Caki2 (cell line): ENCODE data around the gene BLVRA. TPM values are rescaled to one million over a fixed set of nuclear protein-coding genes. Genes with fewer than 3 reads are reported as not detected.
"Not testable (repeated sequence)": the region's sequence is repeated elsewhere in the genome, so short reads cannot be mapped to it uniquely, and the experiment has no call there.

Experiments
- DNase-seq: peaks from one replicate; pipeline ENCODE4 v3.0.0-alpha.2; 2015; ENCODE audit warnings: low read depth
- in situ Hi-C: cut with HindIII; loops from 2 replicates; pipeline ENCODE4 v1.10.0; 2016; ENCODE audit warnings: low sequenced_read_pairs, low pct_unique_long_range_greater_than_20kb, mixed read lengths
- total RNA-seq: library from RNA; depleted of rRNA; stranded (reverse); fragments of >200 nt; shearing (Covaris generic); gene quantifications from 2 replicates; pipeline ENCODE4 v1.2.3, GENCODE V29; 2014; ENCODE audit warnings: low replicate concordance

BLVRA gene
- total RNA-seq, 1 experiment from 2014 or later, result 98.2 TPM

DNA sequence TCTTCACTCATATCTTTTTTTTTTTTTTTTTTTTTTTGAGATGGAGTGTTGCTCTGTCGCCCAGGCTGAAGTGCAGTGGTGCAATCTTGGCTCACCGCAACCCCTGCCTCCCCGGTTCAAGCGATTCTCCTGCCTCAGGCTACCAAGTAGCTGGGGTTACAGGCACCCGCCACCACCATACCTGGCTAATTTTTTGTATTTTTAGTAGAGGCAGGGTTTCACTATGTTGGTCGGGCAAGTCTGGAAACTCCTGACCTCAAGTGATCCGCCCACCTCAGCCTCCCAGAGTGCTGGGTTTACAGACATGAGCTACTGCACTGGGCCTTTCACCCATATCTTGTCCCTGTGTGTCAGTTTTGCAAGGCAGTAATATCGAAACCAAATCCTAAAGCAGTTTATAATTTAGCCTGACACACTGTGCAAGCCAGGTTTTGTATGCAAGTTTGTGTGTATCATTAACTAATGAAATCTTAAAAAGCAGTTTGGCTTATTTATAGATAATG lies 26.2 kb downstream of the BLVRA start:
- in situ Hi-C loops, DNase-seq: not testable (repeated sequence)

DNA sequence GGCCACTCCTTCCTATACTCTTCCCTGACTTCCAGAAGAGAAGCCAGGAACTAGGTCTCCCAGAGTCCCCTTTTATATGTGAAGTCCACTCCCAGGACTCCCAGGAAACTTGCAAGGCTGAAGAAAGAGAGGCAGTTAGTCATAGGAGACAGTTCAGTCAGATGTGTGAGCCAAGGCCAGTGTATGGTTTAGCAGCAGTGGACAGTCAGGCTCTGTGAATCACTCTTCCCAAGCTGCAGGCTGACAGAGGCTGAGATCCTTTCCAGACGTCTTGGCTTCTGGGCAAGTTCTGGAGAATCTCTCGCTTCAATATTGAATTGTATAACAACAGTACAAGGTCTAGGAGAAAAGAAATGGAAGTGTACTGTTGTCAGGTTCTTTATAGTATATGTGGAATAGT lies 26.9 kb downstream of the BLVRA start:
- DNase-seq, result peak; percentile 39
- in situ Hi-C loops, result no loop called here

DNA sequence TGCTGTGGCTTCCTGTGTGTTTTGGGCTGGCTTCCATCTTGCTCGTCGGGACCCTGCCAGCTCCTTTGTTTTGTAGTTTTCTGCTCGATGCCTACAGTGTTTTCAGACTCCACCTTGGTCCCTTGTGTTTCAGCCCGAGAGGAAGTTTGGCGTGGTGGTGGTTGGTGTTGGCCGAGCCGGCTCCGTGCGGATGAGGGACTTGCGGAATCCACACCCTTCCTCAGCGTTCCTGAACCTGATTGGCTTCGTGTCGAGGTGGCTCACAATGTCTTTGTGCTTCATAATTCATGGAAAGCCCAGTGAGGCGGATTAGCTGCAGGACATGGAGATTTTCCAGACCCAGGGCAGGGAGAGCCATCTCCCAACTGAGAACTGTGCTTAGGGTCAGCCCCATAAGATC lies 29.3 kb downstream of the BLVRA start:
- in situ Hi-C loops, result no loop called here
- DNase-seq, result no peak

DNA sequence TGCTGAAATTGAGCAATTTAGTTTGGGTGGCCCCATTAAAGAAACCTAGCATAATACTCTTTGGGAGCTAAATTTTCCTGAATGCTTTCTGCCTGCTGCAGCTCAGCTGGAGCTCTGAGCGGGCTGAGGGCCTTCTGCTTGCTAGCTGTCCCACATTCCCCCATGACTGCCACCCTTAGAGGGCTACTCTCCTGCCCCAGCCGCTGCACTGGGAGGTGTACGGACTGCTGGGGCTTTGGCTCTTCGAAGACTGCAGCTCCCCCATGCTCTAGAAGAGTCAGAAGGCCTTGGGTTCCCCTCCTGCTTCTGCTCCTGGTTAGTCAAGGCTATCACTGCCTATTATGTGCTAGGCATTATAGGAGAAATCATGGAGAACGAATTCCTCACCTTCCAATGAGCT lies 31.5 kb downstream of the BLVRA start:
- DNase-seq, result no peak
- in situ Hi-C loops, result no loop called here

DNA sequence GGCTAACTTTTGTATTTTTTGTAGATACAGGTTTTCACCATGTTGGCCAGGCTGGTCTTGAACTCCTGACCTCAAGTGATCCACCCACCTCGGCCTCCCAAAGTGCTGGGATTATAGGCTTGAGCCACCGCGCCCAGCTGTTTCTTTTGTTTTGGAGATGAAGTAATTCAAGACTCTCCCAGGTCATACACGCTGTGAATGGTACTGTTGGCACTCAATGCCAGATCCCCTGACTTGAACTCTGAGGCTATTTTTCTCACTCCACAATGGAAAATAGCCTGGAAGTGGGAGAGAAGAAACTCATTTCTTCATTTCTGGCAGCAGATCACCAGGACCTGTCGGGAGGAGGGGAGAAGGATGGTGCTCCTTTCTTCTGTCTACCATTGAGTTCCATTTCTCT lies 32.4 kb downstream of the BLVRA start:
- DNase-seq, result no peak
- in situ Hi-C loops, result no loop called here

DNA sequence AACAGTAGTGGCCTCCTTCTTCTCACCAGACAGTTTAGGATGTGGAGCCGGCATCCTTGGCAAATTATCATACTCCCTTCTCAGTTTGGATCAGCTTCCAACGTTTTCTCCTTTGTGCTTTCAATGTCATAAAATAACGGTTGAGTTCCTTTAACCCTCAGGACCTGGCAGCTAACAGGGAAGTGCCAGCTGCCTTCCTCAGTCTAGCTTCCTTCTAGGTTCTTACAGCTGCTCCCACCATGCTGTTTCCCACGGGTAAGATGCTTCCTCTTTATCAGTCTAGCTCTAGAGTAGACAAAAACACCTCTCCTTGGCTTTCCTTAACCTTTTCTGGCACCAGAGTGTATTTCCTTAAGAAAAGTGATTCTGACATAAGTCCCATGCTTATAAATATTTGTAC lies 33.2 kb downstream of the BLVRA start:
- in situ Hi-C loops, result no loop called here

DNA sequence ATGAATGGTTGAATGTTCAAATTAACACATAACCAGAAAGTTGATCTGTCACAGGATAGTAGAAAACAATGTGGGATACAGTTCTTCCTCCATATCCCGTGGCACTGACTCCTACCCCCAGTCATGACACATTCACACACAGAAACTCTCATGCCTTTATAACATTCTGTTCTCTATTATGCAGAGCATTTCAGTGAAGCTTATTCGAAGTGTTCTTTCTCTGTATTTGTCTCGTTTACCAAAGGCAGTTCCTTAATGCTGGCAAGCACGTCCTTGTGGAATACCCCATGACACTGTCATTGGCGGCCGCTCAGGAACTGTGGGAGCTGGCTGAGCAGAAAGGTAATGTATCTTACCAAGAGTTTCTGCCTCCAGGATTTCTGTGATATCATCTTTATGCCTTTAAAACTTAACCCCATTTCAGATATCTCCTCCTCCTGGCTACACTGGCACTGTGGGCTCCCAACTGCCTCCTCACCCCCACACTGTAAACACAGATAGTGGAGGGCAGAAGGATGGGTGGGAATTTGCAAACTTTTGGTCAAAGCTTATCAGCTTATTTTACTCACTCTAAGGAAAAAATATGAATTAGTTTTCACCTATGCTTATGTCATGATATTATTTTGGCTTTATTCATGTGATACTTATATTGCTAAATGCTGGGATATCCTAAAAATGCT lies 34.1 kb downstream of the BLVRA start:
- in situ Hi-C loops, result no loop called here
- DNase-seq, result no peak

More for the DNA sequence above, 33.2 kb downstream of the BLVRA start:
- DNase-seq, result no peak

DNA sequence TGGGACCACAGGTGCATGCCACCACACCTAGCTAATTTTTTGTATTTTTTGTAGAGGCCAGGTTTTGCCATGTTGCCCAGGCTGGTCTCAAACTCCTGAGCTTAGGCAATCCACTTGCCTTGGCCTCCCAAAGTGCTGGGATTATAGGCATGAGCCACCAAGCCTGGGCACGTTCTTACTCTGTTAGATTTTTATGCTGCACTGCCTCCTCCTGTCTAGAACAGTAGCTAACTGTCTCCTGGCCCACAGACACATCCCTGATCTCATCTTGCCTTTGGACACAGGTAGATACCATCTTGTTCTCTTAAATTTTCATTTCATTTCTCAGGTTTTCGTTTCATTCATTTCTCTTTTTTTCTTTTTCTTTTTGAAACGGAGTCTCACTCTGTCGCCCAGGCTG lies 41.1 kb downstream of the BLVRA start:
- in situ Hi-C loops, result no loop called here
- no peak for DNase-seq

DNA sequence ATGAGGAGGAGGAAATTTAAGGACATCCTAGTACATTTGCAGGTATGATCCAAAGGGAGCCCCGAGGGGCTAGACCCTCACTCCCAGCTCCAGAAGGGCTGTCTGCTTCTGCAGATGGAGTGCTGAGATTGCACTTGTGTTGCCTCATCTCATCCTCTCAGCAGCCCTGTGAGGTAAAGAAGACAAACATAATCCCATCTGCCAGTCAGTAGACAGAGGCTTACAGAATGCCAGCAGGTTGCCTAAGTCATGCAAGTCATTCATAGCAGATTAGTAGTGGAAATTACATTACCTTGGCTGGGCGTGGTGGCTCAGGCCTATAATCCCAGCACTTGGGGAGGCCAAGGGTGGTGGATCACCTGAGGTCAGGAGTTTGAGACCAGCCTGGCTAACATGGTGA lies 45.4 kb downstream of the BLVRA start:
- in situ Hi-C loops, result no loop called here
- no peak for DNase-seq

DNA sequence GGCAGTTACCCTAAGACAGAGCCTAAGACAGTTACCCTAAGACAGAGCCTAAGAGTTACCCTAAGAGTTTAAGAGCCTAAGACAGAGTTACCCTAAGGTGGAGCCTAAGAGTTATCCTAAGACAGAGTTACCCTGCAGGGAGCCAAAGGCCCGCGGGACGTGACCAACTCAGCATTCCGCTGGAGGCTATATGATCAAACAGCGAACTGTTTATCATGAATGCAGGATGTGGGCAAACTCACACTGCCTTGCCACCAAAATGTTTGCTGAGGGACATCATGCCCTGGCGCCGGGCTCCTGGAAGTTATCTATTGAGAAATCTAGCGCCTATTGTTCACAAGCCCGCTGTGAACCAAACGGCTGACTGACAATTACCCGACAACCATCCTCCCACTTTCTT lies 49.9 kb downstream of the BLVRA start:
- DNase-seq, result no peak
- in situ Hi-C loops, result no loop called here

DNA sequence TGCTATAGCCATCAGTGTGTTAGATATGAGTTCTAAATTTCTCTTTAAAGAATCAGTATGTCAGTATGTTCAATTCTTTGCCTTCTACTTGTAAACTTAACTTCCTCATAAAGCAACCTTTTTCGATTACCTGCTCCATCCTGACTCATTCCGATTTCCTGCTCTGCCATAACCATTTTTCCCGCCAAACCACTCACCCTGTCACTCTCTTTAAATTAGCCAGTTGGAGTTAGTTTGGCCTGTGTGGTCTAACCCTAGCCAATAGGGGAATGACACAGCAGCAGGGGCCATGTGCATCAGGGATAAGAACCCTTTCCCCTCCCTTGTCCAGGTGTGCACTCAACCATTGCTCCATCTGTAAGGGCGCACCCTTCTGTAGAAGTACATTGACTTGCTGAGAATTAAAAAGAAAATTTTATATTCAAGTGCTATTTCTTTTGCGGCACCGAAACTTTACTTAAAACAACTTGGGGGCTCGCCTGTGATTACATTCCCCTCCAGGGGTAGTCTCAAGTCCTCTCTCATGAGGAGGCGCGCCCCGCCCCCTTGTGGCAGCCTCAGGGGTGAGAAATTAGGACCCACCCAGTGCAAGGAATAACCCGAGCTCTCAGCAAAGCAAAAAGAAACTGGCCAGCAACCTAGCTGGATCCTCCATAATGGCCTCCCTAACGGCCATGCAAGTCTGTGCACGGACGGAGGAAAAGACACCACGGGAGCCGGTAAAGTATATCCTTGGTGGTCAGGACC lies 51.9 kb downstream of the BLVRA start:
- in situ Hi-C loops, result not testable (repeated sequence)
- peak; percentile 9 for DNase-seq

DNA sequence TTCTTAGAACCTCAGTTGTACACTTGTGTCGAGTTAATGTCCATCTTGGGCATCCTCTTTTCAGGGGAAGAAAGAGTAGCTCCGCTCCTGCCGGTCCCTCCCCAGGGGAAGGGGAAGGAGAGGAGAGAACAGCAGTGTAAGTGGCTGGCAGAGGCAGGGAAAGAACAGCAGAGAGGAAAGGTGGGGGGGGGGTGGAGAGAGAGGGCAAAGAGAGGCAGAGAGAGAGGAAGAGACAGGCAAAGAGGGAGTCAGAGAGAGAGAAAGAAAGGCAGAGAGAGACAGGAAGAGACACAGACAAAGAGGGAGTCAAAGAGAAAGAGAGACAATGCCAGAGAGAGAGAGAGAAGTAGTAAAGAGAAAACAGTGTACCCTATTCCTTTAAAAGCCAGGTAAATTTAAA lies 56.9 kb downstream of the BLVRA start:
- in situ Hi-C loops, result no loop called here
- no peak for DNase-seq

DNA sequence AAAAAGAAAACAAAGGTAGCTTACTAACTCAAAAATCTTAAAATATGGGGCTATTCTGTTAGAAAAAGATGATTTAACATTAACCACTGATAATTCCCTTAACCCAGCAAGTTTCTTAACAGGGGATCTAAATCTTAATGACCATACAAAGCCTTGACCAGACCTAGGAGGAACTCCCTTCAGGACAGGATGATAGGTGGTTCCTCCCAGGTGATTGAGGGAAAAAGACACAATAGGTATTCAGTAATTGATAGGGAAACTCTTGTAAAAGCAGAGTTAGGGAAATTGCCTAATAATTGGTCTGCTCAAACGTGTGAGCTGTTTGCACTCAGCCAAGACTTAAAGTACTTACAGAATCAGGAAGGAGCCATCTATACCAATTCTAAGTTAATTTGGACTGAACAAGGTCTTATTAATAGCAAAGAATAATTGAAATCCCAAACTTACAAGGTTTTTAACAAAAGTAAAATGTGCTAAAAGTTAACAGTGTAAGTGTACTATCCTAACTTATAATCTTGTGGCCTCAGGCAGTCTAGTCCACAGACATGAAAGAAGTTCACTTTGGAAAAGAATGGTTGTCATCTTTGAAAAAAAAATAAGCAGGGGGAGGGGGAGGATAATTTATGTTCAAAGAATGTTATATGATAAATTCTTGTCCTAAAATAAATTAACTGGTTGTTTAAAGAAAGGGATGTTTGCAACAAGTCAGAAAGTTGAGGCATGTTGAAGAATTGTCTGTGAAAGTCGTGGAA lies 57.7 kb downstream of the BLVRA start:
- DNase-seq, in situ Hi-C loops: not testable (repeated sequence)

DNA sequence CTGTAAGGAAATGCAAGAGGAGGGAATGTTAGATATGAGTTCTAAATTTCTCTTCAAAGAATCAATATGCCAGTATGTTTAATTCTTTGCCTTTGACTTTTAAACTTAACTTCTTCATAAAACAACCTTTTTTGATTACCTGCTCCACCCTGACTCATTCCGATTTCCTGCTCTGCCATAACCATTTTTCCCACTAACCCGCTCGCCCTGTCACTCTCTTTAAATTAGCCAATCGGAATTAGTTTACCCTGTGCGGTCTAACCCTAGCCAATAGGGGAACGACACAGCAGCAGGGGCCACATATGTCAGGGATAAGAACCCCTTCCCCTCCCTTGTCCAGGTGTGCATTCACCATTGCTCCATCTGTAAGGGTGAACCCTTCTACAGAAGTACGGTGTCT lies 64.9 kb downstream of the BLVRA start:
- in situ Hi-C loops, DNase-seq: not testable (repeated sequence)

DNA sequence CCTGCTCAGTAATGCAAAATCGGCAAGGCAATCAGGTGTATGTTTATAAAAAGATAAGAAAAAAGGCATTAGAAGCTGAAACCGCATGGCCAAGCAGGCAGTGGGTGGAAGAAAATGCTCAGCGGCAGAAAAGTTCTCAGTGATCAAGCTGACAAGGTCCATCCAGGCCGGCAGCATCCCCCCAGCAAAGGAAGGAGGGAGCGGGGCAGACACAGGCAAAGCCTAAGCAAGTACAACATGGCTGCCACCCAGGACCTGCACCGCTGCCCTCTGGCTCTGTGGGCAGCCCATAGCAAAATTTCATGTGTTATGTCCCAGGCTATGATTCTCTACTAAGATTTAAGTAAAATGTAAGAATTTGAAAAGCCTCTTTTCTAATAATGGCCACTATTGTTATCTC lies 65.5 kb downstream of the BLVRA start:
- no peak for DNase-seq
- in situ Hi-C loops, result no loop called here

DNA sequence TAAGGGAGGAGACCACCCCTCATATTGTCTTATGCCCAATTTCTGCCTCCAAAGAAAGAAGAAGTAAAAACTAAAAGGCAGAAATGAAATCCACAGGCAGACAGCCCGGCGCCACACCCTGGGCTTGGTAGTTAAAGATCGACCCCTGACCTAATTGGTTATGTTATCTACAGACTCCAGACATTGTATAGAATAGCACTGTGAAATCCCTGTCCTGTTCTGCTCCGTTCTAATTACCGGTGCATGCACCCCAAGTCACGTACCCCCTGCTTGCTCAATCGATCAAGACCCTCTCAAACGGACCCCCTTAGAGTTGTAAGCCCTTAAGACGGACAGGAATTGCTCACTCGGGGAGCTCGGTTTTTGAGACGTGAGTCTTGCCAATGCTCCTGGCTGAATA lies 66.0 kb downstream of the BLVRA start:
- in situ Hi-C loops, DNase-seq: not testable (repeated sequence)

DNA sequence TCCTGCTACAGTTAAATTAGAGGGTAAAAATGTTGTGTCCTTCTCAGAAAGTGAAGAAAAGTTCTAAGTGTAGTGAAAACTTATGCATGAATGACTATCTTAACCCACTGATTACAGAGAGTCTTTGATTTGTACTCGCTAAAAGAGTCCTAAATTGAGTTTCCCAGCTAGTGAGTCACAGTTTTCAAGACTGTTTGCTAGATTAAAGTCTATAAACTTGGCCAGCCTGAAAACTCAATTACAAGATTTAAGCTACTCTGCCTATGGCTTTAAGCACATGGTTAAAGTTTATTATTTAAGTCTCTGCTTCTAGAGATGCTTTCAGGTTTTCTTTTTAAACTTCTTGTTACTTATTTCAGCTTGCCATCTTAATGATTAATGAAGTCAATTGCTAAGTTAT lies 66.5 kb downstream of the BLVRA start:
- no peak for DNase-seq
- in situ Hi-C loops, result no loop called here

DNA sequence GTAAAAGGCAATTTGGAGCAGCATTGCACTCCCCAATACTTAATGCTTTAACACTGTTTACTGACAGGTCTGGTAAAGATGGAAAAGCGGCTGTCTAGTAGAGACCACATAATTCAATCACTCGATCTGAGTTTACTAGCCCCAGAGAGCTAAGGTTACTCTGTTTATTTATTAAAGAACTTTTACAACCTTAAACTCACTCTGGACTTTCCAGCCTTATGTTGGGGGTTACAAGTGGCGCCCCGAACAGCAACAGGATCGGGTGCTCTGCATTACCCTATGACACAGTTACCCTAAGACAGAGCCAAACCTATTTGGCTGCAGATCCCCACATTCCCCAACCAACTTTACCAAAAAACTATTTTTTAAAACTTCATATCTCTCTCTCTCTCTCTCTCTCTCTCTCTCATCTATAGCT lies 66.9 kb downstream of the BLVRA start:
- no peak for DNase-seq
- in situ Hi-C loops, result no loop called here

DNA sequence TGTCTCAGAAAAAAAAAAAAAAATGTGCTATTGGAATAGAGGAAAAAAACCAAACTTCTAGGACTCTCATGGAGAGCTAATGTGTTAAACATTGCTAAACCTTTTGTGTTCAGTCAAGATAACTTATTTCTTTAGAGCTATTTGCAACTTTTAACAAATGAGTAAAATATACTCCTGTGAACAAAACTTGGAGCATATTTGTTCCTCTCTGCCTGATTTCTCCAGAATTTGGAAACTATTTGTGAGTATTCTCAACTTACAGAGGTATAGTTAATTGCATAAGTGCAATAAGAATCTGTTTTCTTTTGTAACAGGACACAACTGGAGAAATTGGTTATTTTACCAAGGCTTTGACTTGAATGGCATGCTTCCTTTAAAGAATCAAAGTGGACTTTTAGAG lies 72.4 kb downstream of the BLVRA start:
- DNase-seq, in situ Hi-C loops: not testable (repeated sequence)
